Activated T-cell treated with anti-CD3 and anti-CD28 coated beads, Interleukin-2, amount 50 U/mL, for 48 hours (primary cell): ENCODE measurements around the gene ZDHHC16.
A peak's percentile ranks its signal among the peaks of the same experiment; 100 is the strongest.
"Not testable (repeated sequence)": the region's sequence is repeated elsewhere in the genome, so short reads cannot be mapped to it uniquely, and the experiment has no call there.

Source experiments
- DNase-seq, 2 experiments: peaks; one replicate each; pipeline ENCODE4 v3.0.0-alpha.2; 2020

The ZDHHC16 gene

DNA sequence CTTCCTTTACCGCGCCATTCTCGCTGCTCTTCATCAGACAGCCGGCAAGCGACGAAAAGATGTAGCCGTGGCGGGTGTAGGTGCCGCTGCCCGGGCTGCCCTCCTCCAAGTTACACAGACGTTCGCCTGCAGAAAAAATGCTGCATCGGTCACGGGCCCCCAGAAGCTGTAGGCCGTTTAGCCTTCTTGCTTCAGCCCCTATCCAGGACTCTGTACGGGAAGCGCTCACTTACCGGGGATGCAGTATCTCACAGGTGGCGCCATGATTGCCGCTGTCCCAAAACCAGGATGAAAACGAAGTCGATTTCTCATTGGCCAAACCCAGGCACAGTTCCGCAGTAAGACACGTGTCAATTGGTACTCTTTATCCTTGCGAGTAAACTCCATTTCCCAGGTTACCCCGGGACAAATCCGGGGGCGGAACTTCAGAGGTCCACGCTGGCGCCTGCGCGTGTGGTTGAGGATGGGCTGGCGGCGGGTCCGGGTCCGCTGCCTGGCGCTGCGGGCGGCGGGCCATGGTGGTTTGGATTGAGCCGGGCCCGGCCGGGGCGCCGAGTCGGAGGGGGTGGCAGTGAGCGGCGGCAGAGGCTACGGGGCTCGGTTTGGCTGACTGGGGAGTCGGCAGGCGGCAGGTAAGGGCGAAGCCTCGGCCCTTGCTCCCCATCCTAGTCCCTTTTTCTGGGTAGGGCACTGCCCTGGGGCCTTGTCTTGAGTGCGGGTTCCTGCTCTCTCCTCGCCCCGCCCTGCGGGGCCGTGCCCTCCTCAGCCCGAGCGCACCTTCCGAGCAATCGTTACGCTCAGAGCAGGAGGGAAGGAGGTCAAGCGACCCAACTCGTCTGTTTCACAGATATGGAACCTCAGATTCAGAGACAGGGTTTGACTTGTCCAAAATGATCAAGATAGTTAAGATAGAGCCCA lies at the start of gene ZDHHC16, which contains the start of gene EXOSC1:
ZDHHC16 (plus strand) TSS at position 454 of the 918 bp plus-strand sequence. CDS start 5,501 bp downstream, outside the sequence.
EXOSC1 (minus strand) TSS at position 285 of the 918 bp plus-strand sequence; CDS start at position 264, 21 bp downstream.
- DNase-seq = peak; percentile 94

DNA sequence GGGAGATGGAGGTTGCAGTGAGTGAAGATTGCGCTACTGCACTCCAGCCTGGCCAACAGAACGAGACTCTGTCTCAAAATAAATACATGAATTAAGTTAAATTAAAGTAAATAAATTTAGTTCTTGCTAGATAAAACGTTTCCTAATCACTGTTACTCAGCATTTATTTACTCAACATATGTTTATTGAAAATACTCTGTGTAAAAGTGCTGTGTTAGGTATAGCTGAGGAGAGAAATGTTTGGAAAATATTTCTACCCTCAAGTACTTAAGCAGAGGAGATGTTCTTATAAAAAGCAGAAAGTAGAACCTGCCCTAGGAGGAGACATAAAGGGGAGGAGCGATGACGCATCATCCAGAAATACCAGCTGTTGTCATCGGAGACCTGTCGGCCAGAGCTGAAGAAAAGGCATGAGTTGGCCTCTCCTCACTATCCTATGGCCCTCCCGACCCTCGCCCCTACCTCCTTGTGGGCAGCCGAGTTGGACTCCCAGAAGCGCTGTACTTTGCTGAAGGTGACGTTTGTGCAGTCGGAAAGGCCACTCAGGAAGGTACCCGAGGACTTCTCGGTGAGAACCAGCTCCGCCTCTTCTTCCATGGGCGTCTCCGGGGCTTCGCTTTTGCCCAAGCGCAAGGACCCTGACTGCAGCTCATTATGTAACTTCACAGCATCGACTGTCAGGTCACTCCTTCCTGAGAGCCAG lies 46.0 kb upstream of the ZDHHC16 start:
- peak; percentile 46 to 56 for DNase-seq

DNA sequence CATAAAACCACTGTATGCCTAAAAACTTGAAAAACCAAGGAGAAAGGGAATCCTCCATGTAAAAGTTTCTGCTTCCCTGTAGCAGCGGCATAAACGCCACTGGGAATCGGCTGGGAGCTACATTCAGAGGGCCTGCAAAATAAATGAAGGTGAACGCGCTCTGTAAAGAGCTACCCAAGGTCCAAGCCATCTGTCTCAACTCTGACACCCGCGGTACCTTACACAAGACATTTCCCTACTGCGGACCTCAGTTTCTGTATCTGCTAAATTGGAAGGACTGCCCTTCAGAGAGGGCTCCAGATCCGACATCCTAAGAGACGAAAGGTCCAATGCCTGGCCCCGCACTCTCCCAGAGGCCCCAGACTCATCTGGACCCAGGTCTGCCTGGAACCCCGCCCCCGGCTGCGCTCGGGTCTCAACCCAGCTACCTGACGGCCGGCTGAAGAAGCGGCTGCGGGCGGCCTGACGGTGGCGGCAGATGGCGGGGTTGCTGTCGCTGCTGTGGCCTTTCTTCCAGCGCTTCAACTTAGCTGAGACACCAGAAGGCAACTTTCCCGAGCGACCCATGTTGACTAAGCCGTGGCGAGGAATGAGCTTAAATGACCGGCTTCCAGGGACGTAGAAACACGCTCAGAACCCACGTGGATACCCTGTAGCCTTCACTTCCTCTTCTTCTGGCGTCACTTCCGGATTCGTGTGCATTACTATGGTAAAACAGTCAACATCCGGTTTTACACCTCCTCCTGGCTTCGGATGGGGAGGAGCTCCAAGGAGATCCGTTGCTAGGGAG lies 45.1 kb upstream of the ZDHHC16 start, which contains the start of gene RRP12:
RRP12 (minus strand) TSS at position 676 of the 790 bp plus-strand sequence; CDS start at position 567, 109 bp downstream.
- DNase-seq = peak; percentile 81 to 83

DNA sequence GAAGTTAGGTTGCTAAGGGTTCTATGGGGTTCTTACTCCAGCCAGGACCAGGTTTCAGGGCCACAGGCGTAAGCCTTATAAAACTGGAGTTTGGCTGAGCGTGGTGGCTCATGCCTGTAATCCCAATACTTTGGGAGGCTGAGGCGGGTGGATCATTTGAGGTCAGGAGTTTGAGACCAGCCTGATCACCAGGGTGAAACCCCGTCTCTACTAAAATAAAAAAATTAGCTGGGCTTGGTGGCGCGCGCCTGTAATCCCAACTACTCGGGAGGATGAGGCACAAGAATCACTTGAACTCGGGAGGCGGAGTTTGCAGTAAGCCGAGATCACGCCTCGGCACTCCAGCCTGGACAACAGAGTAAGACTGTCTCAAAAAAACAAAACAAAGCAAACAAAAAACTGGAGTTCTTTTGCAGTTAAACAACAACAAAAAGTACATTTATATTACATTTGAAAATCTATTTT lies 44.5 kb upstream of the ZDHHC16 start:
- no peak for DNase-seq

DNA sequence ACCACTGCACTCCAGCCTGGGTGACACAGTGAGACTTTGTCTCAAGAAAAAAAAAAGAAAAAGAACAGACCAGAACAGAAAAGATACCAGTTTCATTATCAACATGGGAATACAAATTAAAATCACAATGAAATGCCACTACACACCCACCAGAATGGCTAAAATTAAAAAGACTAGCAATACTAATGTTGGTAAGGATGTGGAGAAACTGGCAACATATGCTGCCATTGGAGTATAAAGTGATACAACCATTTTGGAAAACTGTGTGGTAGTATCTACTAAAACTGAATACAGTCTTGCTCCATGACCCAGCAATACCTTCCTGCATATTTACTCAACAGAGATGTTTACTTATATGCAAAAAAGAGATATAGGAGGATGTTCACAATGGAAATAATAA lies 41.9 kb upstream of the ZDHHC16 start:
- DNase-seq = no peak

DNA sequence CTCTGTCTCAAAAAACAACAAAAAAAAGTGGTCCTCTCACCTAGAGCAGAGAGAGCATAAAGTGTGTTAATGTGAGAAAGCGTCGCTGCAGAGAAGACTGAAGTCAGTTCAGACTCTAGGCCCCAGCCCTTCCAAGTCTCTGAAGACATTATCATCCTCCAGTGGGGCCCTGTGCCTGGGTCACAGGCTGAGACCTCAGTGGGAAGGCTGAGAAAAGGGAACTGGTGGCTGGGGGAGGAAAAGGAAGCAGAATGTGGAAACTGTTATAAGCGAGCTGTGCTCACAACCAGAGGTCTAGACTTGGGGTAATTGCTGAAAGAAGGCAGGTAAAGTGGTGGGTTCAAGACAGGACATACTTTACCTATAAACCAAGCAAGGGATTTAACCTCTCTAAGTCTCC lies 39.9 kb upstream of the ZDHHC16 start:
- no peak for DNase-seq

DNA sequence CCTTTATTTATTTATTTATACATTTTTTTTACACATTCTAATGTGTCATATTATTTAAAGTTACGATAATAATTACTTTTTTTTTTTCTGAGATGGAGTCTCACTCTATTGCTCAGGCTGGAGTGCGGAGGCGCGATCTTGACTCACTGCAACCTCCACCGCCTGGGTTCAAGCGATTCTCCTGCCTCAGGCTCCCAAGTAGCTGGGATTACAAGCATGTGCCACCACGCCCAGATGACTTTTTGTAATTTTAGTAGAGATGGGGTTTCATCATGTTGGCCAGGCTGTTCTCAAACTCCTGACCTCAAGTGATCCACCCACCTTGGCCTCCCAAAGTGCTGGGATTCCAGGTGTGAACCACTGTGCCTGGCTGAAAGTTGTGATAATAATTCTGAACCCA lies 39.5 kb upstream of the ZDHHC16 start:
- DNase-seq = not testable (repeated sequence)

DNA sequence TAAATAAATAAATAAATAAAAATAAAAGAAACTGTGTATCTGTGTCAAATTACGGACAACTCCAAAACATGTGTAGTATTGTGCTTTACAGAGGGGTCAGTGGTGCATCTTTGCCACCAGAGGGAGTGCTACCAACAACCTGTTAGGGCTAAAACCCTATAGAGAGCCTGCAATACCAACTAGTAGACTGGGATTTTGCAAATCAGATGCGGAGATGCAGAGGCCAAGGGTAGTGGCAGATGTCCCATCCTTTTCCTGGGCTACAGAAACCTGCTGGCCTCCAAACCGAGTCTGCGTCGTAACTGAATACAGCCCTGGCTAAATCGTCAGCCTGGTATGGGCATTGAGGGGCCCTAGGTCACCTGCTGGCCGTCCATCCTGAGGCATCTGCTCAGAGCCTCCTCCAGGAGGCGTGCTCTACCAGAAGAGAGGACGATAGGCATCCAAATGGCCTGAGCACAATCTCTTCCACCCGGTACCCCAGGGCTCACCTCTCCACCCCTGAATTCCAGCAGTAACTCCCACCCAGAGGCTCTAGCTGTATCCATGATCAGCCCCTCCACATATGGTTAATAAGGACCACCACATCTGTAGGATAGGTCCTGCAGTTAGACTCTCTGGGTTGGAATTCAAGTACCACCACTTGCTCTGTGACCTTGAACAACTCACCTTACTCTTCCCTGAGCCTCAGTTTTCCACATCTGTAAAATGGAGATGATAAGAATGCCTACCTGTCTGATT lies 38.6 kb upstream of the ZDHHC16 start:
- peak; percentile 82 to 85 for DNase-seq

DNA sequence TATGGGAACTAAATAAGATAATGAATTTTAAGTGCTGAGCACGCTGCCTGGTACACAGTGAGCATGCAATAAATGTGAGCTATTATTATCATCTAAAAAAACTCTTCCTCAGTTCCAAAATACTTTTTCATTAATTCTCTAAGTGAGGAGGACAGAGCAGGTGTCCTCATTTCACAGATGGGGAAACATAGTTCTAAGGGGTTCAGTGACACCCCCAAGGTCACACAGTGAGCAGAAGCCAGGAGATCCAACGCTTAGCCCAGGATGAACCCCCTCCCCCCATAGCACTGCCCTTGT lies 38.1 kb upstream of the ZDHHC16 start:
- no peak for DNase-seq

DNA sequence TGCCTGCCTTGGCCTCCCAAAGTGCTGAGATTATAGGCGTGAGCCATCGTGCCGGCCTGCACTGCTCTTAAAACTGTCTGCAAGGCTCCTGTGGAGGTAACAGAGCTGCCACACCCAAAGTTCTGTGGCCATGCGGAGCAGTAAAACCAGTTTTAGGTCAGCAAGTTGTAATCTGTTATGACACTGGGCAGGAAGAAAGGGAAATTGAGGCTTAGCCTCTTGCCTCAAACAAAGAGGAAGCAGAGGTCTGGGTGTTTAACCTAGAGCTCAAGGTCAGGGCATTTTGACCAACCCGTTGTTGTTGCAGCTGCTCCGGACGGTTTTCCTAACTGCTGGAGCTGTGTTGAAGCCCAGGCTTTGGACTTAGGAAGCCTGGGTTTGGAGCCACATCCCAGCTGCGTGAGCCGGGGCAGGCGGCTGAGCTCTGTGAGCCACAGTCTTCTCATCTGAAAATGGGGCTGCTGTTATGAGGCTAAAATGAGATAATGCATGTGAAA lies 37.4 kb upstream of the ZDHHC16 start:
- no peak for DNase-seq

DNA sequence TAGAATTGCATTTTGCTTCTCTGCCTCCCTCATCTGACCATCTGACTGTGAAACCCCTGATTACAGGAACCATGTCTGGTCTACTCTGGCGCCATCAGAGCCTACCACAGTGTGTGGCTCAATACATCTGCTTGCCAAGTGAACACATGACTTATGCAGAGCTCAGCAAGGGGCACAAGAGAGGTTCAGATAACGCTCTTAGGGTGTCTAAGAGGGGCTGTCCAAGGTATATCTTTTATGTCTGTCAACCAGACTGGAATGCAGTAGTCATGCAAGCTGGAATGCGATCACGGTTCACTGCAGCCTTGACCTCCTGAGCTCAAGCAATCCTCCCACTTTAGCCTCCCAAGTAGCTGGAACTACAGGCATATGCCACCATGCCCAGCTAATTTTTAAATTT lies 34.6 kb upstream of the ZDHHC16 start:
- DNase-seq = no peak

DNA sequence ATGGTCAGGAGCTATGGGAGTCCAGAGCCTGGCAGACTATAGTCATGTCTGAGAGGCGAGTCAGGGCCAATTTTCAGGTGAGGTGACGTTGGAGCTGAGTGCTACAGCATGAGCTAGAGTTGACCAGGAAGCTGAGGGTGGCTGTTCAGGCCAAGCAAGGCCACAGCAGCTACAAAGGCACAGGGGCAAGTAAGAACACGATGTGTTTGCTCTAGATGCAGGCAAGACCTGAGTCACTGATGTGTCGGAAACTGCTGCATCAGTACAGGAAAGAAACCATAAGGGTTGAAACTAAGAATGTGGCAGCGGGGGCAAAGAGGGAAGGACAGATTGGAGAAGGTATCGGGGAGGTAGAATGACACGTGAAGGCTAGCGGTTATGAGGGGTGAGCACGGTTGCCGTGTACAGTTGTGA lies 33.1 kb upstream of the ZDHHC16 start:
- DNase-seq = peak; percentile 79 to 81

DNA sequence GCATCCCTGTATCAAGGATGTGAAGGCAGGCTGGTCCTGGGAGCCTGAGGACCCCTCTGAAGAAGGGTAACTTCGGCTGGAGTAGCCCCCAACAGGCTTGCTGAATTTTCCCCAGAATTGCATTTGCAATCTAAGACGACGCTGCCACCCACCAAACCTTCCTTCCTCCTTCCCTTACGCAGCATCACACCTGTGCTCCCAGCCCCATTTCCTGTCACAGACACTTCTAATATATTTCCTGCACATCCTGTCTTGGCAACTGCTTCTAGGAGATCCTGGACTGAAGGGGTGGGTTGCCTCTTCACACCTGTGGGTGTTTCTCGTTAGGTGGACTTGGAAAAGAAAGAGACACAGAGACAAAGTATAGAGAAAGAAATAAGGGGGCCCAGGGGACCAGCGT lies 29.4 kb upstream of the ZDHHC16 start:
- peak in 1 of 2 experiments; percentile 44 for DNase-seq

DNA sequence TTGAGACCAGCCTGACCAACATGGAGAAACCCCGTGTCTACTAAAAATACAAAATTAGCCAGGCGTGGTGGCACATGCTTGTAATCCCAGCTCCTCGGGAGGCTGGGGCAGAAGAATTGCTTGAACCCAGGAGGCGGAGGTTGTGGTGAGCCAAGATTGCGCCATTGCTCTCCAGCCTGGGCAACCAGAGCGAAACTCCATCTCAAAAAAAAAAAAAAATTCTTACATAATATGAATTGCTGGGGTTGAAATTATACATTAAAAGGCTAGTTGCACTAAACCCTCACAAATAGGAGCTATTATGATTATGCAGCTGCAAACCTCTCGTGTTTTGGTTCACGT lies 22.2 kb upstream of the ZDHHC16 start:
- not testable (repeated sequence) for DNase-seq

DNA sequence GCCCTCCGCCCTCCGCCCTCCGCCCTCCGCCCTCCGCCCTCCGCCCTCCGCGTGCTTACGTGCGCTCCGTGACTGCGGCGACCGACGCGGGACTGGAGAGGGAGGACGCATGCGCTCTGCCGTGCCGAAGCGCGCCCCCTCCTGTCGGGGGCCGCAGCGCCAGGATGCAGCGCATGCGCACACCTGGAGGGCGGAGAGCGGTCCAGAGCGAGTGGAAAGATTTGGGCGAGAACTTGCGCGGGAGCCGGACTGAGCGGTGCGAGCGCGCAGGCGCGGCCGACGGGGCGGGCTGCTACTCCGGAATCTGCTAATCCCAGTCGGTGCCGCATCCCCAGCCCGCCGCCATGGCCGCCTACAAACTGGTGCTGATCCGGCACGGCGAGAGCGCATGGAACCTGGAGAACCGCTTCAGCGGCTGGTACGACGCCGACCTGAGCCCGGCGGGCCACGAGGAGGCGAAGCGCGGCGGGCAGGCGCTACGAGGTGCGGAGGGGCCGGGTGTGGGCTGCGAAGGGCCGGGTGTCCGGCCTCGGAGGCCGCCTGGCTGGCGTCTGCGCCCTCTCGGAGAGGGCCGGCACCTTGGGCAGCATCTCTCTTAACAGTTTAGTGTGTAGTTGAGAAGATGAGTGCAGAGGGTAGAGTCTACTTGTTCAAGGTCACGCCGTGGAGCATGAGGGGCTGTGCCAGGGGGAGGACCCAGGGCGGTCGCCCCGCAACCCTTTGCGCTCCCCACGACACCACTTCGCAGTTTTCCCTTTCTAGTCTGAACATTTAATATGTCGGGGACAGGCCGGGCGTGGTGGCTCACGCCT lies 19.8 kb upstream of the ZDHHC16 start, which contains the start of gene PGAM1:
PGAM1 (plus strand) TSS at position 228 of the 812 bp plus-strand sequence; CDS start at position 345, 117 bp downstream.
- peak; percentile 95 to 98 for DNase-seq

DNA sequence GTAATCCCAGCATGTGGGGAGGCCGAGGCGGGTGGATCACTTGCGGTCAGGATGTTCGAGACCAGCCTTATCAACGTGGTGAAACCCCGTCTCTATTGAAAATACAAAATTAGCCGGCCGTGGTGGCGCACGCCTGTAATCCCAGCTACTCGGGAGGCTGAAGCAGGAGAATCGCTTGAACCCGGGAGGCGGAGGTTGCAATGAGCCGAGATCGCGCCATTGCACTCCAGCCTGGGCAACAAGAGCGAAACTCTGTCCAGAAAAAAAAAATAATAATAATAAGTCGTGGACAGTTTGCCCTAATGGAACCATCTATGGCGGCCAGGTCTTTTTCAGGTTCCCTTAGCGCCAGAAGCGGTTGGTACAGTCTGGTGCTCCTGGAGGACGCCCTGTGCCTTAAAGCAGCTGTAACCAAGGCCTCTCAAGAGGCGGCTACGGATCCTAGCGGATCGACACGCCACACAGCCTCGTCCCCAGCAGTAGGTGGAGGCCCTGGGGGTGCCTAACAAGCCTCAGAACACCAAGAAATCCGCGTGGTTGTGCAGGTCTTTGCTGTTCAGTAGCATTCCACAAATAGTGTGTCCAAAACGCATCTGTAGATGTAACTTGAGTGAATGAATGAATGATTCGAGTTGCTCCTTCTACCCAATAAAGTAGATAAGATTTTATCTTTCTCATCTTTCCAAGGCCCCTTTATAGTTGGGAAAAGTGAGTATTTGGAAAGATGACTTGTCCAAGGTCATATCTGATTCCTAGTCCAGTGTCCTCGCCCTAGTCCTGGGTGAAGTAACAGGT lies 19.0 kb upstream of the ZDHHC16 start:
- DNase-seq = peak; percentile 50

DNA sequence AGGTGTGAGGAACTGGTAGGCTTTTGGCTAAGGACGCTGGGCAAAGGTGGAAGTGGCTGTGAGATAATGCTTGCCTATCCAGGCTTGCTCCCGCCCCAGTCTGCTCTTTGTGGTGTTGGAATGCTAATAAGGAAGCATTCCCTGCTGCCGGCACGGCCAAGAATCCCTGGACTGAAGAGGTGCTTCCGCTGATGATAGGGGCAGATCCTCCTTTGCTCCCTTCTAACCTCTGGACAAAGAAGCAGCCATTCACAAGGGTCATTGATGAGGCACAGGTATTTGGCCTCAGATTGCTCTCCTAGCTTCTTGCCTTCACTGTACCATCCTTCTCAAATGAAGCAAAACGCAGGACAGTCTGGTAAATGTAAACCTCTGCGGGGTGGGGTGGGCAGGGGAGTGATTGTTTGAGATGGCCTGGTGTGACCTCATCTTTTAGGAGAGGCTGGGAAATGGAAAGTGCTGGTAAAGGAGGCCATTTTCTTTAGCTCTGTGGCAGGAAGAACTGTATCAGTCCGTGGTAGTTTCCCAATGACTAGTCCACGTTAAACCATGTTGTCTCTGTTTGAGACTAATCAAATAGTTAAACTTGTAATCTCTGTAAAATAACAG lies 18.3 kb upstream of the ZDHHC16 start:
- peak; percentile 67 to 71 for DNase-seq

DNA sequence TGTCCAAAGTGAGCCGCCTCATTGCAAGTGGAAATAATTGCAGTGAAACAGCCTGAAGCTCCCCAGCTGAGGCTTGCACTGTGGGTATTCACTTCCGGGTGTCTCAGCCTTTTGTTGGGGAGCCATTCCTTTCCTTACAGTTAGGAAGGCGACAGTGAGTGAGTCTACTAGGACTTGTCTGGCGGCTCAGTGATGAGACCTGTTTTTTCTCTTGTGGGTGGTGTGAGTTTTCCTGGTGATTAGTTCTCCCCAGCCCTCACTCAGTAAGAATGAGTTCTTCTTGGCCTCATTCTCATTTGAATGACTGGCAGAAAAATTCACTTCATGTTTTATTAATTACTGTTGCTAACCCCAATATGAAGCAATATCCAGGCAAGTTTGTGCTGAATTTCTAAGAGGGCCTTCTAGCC lies 17.4 kb upstream of the ZDHHC16 start:
- DNase-seq = peak in 1 of 2 experiments; percentile 51

DNA sequence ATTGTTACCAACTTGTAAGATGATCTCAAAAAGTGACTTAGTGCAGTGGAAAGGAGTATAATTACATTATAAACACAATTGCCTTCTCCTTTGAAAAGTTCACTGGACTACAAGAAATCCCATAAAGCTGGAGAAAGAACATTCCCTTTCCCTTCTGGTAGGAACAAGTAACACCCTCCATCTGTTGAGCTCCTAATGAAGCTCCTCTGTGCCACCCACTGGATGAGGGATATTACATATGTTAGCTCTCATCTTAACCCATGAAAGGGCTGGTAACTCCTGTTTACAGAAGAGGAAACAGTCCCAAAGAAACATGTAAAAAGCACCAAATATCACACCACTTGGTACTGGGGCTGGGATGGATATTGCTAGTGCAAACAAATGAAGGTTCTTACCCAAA lies 11.9 kb upstream of the ZDHHC16 start:
- no peak for DNase-seq

DNA sequence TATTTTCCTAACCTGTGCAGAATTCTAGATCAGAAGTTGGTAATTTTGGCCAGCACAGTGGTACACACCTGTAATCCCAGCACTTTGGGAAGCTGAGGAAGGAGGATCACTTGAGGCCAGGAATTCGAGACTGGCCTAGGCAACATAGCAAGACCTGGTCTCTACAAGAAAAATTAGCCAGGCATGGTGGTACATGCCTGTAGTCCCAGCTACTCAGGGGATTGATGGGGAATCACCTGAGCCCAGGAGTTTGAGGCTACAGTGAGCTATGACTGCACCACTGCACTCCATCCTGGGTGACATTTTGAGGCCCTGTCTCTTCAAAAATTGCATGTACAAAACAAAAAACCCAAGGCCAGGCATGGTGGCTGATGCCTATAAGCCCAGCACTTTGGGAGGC lies 11.4 kb upstream of the ZDHHC16 start:
- DNase-seq = no peak
